ENCODE data around the gene AFF3.
"Not testable (repeated sequence)": the region's sequence is repeated elsewhere in the genome, so short reads cannot be mapped to it uniquely, and the experiment has no call there.

The AFF3 gene

GRCh38 chr2:99662761-99663341 is 479.5 kb downstream of the AFF3 start:
- no peak for DNase-seq
- H3F3A ChIP-seq (ENCODE audit: insufficient read depth, low read length), result no peaks in the 10 kb centered on the region
- H3K4me1 ChIP-seq (ENCODE audit: low read length), result no peaks in the 10 kb centered on the region
- no peak overlapping the region for H3K4me2 ChIP-seq (ENCODE audit: low read depth, low read length)
- no peaks in the 10 kb centered on the region for H4K20me1 ChIP-seq (ENCODE audit: insufficient read depth, low read length)
- no peak overlapping the region for H3K4me3 ChIP-seq (ENCODE audit: low read length)
- H3K79me2 ChIP-seq (ENCODE audit: low read length), result no peaks in the 10 kb centered on the region
- no peak overlapping the region for H2AFZ ChIP-seq (ENCODE audit: low read length)
- no peaks in the 10 kb centered on the region for H3K27me3 ChIP-seq (replicated peaks; ENCODE audit: insufficient read depth, low read length)
- no peaks in the 10 kb centered on the region for H3K36me3 ChIP-seq (replicated peaks; ENCODE audit: insufficient read depth, low read length)
- no peaks in the 10 kb centered on the region for H3K9me3 ChIP-seq (replicated peaks; ENCODE audit: insufficient read depth, low read length)
- TF ChIP-seq EZH2 (optimal IDR thresholded peaks at IDR 0.05; ENCODE audit: low read depth, low read length), result no peak
- H3K9ac ChIP-seq (ENCODE audit: low read length), result no peak overlapping the region
- H3K27ac ChIP-seq (ENCODE audit: low read length), result no peak overlapping the region
- H3K9me2 ChIP-seq (replicated peaks; ENCODE audit: insufficient read depth, low read length), result no peaks in the 10 kb centered on the region

DNA sequence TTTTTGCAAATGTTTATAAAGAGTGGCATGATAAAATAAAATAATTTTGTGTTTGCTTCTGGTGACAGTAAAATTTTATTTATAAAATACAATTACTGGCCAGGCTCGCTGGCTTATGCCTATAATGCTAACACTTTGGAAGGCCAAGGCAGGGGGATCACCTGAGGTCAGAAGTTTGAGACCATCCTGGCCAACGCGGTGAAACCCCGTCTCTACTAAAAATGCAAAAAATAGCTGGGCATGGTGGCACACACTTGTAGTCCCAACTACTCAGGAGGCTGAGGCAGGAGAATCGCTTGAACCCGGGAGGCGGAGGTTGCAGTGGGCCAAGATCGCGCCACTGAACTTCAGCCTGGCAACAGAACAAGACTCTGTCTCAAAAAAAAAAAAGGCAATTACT is 480.6 kb downstream of the AFF3 start:
- not testable (repeated sequence) for H3K36me3 ChIP-seq (replicated peaks; ENCODE audit: insufficient read depth, low read length); H3K4me1 ChIP-seq (ENCODE audit: low read length); H3K4me3 ChIP-seq (ENCODE audit: low read length); H3K9me2 ChIP-seq (replicated peaks; ENCODE audit: insufficient read depth, low read length); H4K20me1 ChIP-seq (ENCODE audit: insufficient read depth, low read length); H3K4me2 ChIP-seq (ENCODE audit: low read depth, low read length); H3K79me2 ChIP-seq (ENCODE audit: low read length); H3K9ac ChIP-seq (ENCODE audit: low read length); H3F3A ChIP-seq (ENCODE audit: insufficient read depth, low read length); DNase-seq; H2AFZ ChIP-seq (ENCODE audit: low read length); H3K27me3 ChIP-seq (replicated peaks; ENCODE audit: insufficient read depth, low read length); H3K27ac ChIP-seq (ENCODE audit: low read length); H3K9me3 ChIP-seq (replicated peaks; ENCODE audit: insufficient read depth, low read length)

- no peaks in the 10 kb centered on the region for H3K9me3 ChIP-seq (replicated peaks; ENCODE audit: insufficient read depth, low read length)
- H3K4me1 ChIP-seq (ENCODE audit: low read length), result no peaks in the 10 kb centered on the region
- no peaks in the 10 kb centered on the region for H3K27me3 ChIP-seq (replicated peaks; ENCODE audit: insufficient read depth, low read length)
- no peak overlapping the region for H3K27ac ChIP-seq (ENCODE audit: low read length)
- H2AFZ ChIP-seq (ENCODE audit: low read length), result no peak overlapping the region
- H4K20me1 ChIP-seq (ENCODE audit: insufficient read depth, low read length), result no peaks in the 10 kb centered on the region
- no peaks in the 10 kb centered on the region for H3K9me2 ChIP-seq (replicated peaks; ENCODE audit: insufficient read depth, low read length)
- H3K9ac ChIP-seq (ENCODE audit: low read length), result no peak overlapping the region
- H3K4me2 ChIP-seq (ENCODE audit: low read depth, low read length), result no peak overlapping the region
- no peaks in the 10 kb centered on the region for H3K36me3 ChIP-seq (replicated peaks; ENCODE audit: insufficient read depth, low read length)
- no peak overlapping the region for H3K4me3 ChIP-seq (ENCODE audit: low read length)
- H3F3A ChIP-seq (ENCODE audit: insufficient read depth, low read length), result no peaks in the 10 kb centered on the region
- no peaks in the 10 kb centered on the region for H3K79me2 ChIP-seq (ENCODE audit: low read length)
- no peak for TF ChIP-seq EZH2 (optimal IDR thresholded peaks at IDR 0.05; ENCODE audit: low read depth, low read length)
- DNase-seq, result no peak
Observed at GRCh38 chr2:99660616-99661406, 481.6 kb downstream of the AFF3 start.

DNA sequence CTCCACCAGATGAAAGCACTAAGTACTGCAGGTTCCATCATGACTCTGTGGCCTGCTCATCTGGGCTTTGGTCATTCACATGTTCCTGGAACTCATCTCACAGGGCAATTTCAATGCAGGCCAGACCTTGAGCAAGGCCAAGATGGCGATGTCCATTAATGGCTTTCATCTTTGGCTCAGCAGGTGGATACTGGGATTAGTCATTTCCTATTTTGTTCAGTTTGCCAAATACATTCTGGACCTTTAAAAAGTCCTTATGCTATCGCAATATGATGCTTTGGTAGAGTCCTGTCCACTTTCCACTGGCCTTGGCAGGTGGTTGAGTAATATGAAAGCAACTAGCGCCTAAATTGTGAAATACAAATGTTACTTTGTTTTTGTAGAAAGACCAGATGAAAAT is 482.5 kb downstream of the AFF3 start:
- Histone ChIP-seq H2AFZ (ENCODE audit: low read length) (no peak overlapping the region), H3K79me2 (ENCODE audit: low read length) (no peaks in the 10 kb centered on the region), H3K9me2 (replicated peaks; ENCODE audit: insufficient read depth, low read length) (no peaks in the 10 kb centered on the region), H3K4me2 (ENCODE audit: low read depth, low read length) (no peak overlapping the region), H3K27ac (ENCODE audit: low read length) (no peak overlapping the region), H4K20me1 (ENCODE audit: insufficient read depth, low read length) (no peaks in the 10 kb centered on the region), H3K27me3 (replicated peaks; ENCODE audit: insufficient read depth, low read length) (no peaks in the 10 kb centered on the region), H3K9me3 (replicated peaks; ENCODE audit: insufficient read depth, low read length) (no peaks in the 10 kb centered on the region), H3K4me1 (ENCODE audit: low read length) (no peaks in the 10 kb centered on the region), H3F3A (ENCODE audit: insufficient read depth, low read length) (no peaks in the 10 kb centered on the region), H3K9ac (ENCODE audit: low read length) (no peak overlapping the region), H3K4me3 (ENCODE audit: low read length) (no peak overlapping the region), H3K36me3 (replicated peaks; ENCODE audit: insufficient read depth, low read length) (no peaks in the 10 kb centered on the region)
- TF ChIP-seq EZH2 (optimal IDR thresholded peaks at IDR 0.05; ENCODE audit: low read depth, low read length), result no peak
- no peak for TF ChIP-seq EZH2phosphoT487 (IDR thresholded peaks at IDR 0.05; ENCODE audit: low read length)
- TF ChIP-seq, protein P1, sequence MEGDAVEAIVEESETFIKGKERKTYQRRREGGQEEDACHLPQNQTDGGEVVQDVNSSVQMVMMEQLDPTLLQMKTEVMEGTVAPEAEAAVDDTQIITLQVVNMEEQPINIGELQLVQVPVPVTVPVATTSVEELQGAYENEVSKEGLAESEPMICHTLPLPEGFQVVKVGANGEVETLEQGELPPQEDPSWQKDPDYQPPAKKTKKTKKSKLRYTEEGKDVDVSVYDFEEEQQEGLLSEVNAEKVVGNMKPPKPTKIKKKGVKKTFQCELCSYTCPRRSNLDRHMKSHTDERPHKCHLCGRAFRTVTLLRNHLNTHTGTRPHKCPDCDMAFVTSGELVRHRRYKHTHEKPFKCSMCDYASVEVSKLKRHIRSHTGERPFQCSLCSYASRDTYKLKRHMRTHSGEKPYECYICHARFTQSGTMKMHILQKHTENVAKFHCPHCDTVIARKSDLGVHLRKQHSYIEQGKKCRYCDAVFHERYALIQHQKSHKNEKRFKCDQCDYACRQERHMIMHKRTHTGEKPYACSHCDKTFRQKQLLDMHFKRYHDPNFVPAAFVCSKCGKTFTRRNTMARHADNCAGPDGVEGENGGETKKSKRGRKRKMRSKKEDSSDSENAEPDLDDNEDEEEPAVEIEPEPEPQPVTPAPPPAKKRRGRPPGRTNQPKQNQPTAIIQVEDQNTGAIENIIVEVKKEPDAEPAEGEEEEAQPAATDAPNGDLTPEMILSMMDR (IDR thresholded peaks at IDR 0.05; ENCODE audit: low read length), result no peak
- no peak for DNase-seq
